A549 (cell line): ENCODE results near the gene VMO1. TPM values are rescaled to one million over a fixed set of nuclear protein-coding genes. Genes with fewer than 3 reads are reported as not detected.

ENCODE experiments used
- ATAC-seq, 2 experiments: fragments of 200-7000 bp in 1 of 2; fragments of >200 bp in 1 of 2; cut with Nextera tagmentation in 1 of 2; cut with Tn5 transposase in 1 of 2; 3 replicates each; pipeline versions ENCODE4 v1.8.0 to v1.9.1; 2018 to 2020; ENCODE audit warnings: mild to moderate bottlenecking in 1 of 2, moderate library complexity in 1 of 2
- CTCF ChIA-PET: fragments of 300-600 bp; sonication (Branson Sonifier 250); formaldehyde crosslinking; extraction: SDS; loops from one replicate; lab custom pipeline; 2021; ENCODE audit warnings: antibody characterized with exemption, inconsistent platforms; lab: Yijun Ruan, JAX
- POLR2A ChIA-PET: fragments of 350-600 bp; formaldehyde crosslinking; extraction: SDS; loops from one replicate; lab custom pipeline; 2021; ENCODE audit warnings: antibody characterized with exemption, inconsistent platforms; lab: Yijun Ruan, JAX
- DNase-seq, 2 experiments: peaks; one replicate each; pipeline versions ENCODE4 v3.0.0 to v3.0.0-alpha.2; 2011 to 2016; ENCODE audit warnings: low read depth in 1 of 2, low spot score in 1 of 2
- FAIRE-seq: peaks from 2 replicates; lab custom pipeline; 2011; peaks lifted over from hg19 to GRCh38; lab: Jason Lieb, UNC
- H3K27ac ChIP-seq, 2 experiments: fragments of >200 bp; sonication (Bioruptor Twin); formaldehyde crosslinking; 3 replicates each; pipeline ENCODE4 v1.5.1; 2016 to 2017
- H3K4me1 ChIP-seq: fragments of >200 bp; sonication (Bioruptor Twin); formaldehyde crosslinking; 3 replicates; pipeline ENCODE4 v1.6.1; 2016
- H3K4me2 ChIP-seq: fragments of >200 bp; sonication (Bioruptor Twin); formaldehyde crosslinking; 3 replicates; pipeline ENCODE4 v1.6.1; 2016
- H3K4me3 ChIP-seq: fragments of >200 bp; sonication (Bioruptor Twin); formaldehyde crosslinking; 3 replicates; pipeline ENCODE4 v1.5.1; 2016
- H3K9me3 ChIP-seq: fragments of >200 bp; sonication (Bioruptor Twin); formaldehyde crosslinking; 3 replicates; pipeline ENCODE4 v1.6.1; 2016
- CEBPB ChIP-seq, 2 experiments: fragments of >200 bp in 1 of 2; sonication (Bioruptor Twin) in 1 of 2; formaldehyde crosslinking in 1 of 2; IDR thresholded peaks; 2 replicates each; pipeline ENCODE4 v1.6.1; 2012 to 2016
- EHF ChIP-seq: fragments of 250-450 bp; sonication (Bioruptor Pico); IDR thresholded peaks from 2 replicates; pipeline ENCODE4 v1.5.0; 2020; ENCODE audit warnings: mild to moderate bottlenecking
- HES2 ChIP-seq: fragments of >200 bp; sonication (Bioruptor Twin); formaldehyde crosslinking; IDR thresholded peaks from 2 replicates; pipeline ENCODE4 v1.6.1; 2016
- HOXA7 ChIP-seq: fragments of 250-450 bp; sonication (Bioruptor Pico); IDR thresholded peaks from 2 replicates; pipeline ENCODE4 v1.5.0; 2020; ENCODE audit warnings: mild to moderate bottlenecking, moderate library complexity
- HOXB13 ChIP-seq: fragments of 250-450 bp; sonication (Bioruptor Pico); IDR thresholded peaks from 2 replicates; pipeline ENCODE4 v1.5.0; 2020; ENCODE audit warnings: low read depth, mild to moderate bottlenecking, moderate library complexity
- HOXB5 ChIP-seq: fragments of 250-450 bp; sonication (Bioruptor Pico); IDR thresholded peaks from 2 replicates; pipeline ENCODE4 v1.5.0; 2020; ENCODE audit warnings: mild to moderate bottlenecking, moderate library complexity
- JUN ChIP-seq, 2 experiments: fragments of >200 bp; sonication (Bioruptor Twin); formaldehyde crosslinking; IDR thresholded peaks; 2 replicates in 1 of 2; 3 replicates in 1 of 2; pipeline ENCODE4 v1.6.1; 2016 to 2017
- JUNB ChIP-seq: fragments of >200 bp; sonication (Bioruptor Twin); formaldehyde crosslinking; IDR thresholded peaks from 2 replicates; pipeline ENCODE4 v1.6.1; 2016
- MAFK ChIP-seq: fragments of 450-650 bp; IDR thresholded peaks from 2 replicates; pipeline ENCODE4 v1.6.1; 2014; ENCODE audit not compliant: partially characterized antibody
- PHF8 ChIP-seq: fragments of 200-600 bp; sonication (generic); IDR thresholded peaks from 2 replicates; pipeline ENCODE4 v1.6.1; 2016; ENCODE audit warnings: low read depth, mild to moderate bottlenecking, antibody characterized with exemption, moderate library complexity, borderline replicate concordance
- POLR2AphosphoS2 ChIP-seq: conservative IDR thresholded peaks from 2 replicates; pipeline ENCODE4 v1.6.1; 2012; ENCODE audit warnings: low read length, improper control_type of control experiment, inconsistent platforms
- RCOR1 ChIP-seq: fragments of 150-350 bp; IDR thresholded peaks from 2 replicates; pipeline ENCODE4 v1.6.1; 2014; ENCODE audit warnings: antibody characterized with exemption, low read length, low read depth
- RNF2 ChIP-seq: fragments of 200-600 bp; sonication (generic); IDR thresholded peaks from 2 replicates; pipeline ENCODE4 v1.6.1; 2016; ENCODE audit warnings: low read depth, mild to moderate bottlenecking, antibody characterized with exemption, moderate library complexity, borderline replicate concordance
- TFCP2L1 ChIP-seq: fragments of 250-450 bp; sonication (Bioruptor Pico); IDR thresholded peaks from 2 replicates; pipeline ENCODE4 v1.5.0; 2021; ENCODE audit warnings: mild to moderate bottlenecking
- TP53 ChIP-seq: fragments of 250-450 bp; sonication (Bioruptor Pico); IDR thresholded peaks from 2 replicates; pipeline ENCODE4 v1.5.0; 2021; ENCODE audit warnings: mild to moderate bottlenecking, moderate library complexity
- ZC3H11A ChIP-seq: fragments of 450-650 bp; IDR thresholded peaks from 2 replicates; pipeline ENCODE4 v1.6.1; 2014; ENCODE audit warnings: antibody characterized with exemption, mild to moderate bottlenecking
- ZSCAN20 ChIP-seq: fragments of 250-450 bp; sonication (Bioruptor Pico); IDR thresholded peaks from 2 replicates; pipeline ENCODE4 v1.8.0; 2022; ENCODE audit warnings: mild to moderate bottlenecking, moderate library complexity
- WGBS: methylation state at CpG from one replicate; pipeline ENCODE4 v1.1.6; 2017; ENCODE audit errors: missing lambda C conversion rate; 5-methylcytosine and 5-hydroxymethylcytosine counted together
- polyA plus RNA-seq, 4 experiments: library from polyadenylated mRNA; depleted of rRNA in 3 of 4; stranded (reverse); fragments of >200 nt; fragmentation: RNase III in 1 of 4; extraction: RNeasy Plus Mini Kit Qiagen cat#74134 plus additional on column Dnase treatment in 1 of 4; gene quantifications; 2 replicates in 3 of 4; 3 replicates in 1 of 4; pipeline ENCODE4 v1.2.3, GENCODE V29; 2011 to 2017
- TF ChIP-seq, protein P1 (sequence below): IDR thresholded peaks from 2 replicates; pipeline ENCODE4 v1.6.1; 2012
- TF ChIP-seq, protein P2 (sequence below): fragments of 150-350 bp; IDR thresholded peaks from 2 replicates; pipeline ENCODE4 v1.6.1; 2014; ENCODE audit warnings: low read depth, mild to moderate bottlenecking, low read length
- TF ChIP-seq, protein P3 (sequence below): fragments of 200-600 bp; sonication (generic); IDR thresholded peaks from 2 replicates; pipeline ENCODE4 v1.6.1; 2016; ENCODE audit warnings: antibody characterized with exemption, mild to moderate bottlenecking, moderate library complexity
- TF ChIP-seq, protein P4 (sequence below): fragments of 250-450 bp; sonication (Bioruptor Pico); IDR thresholded peaks from 2 replicates; pipeline ENCODE4 v1.5.0; 2020; ENCODE audit warnings: low read depth, mild to moderate bottlenecking, moderate library complexity

The VMO1 gene
- polyA plus RNA-seq, 2 of the 4 experiments (the other 2 are of a cell fraction): 0.58 to 0.81 TPM

DNA sequence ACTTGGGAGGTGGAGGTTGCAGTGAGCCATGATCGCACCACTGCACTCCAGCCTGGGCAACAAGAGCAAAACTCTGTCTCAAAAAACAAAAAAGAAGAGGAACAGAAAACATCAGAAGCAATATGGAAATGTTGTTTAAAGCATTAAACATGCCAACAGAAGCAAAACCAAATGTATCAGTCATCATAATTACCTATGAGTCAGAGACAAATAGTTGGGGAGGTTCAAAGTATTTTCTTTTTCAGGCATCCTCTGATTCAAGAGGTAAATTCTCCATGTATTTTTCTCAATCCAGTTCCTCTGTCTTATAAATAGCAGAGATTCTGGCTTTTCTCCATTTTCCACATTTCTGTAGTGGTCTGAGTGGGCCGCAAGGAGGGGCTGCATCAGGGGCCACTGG, 16.5 kb downstream of the VMO1 start:
- Histone ChIP-seq H3K4me2 (peak overlapping the region; percentile 17; the same call in 1 of the 3 replicates), H3K27ac (no peak overlapping the region), H3K4me3 (no peak overlapping the region), H3K9me3 (no peaks in the 10 kb centered on the region), H3K4me1 (peaks cover 15% of the 10 kb centered on the region)
- no peak for FAIRE-seq
- TF ChIP-seq TP53 (CRISPR knock-in tag) (no peak), HES2 (no peak), HOXB13 (CRISPR knock-in tag) (no peak), MAFK (peak; percentile 23)
- TF ChIP-seq, protein P1, sequence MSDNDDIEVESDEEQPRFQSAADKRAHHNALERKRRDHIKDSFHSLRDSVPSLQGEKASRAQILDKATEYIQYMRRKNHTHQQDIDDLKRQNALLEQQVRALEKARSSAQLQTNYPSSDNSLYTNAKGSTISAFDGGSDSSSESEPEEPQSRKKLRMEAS: no peak
- WGBS: 92% methylated on average over 2 of the region's 2 CpGs
- ATAC-seq: no peak
- ChIA-PET POLR2A (no interaction called here), CTCF (interaction anchor here (0.6 to 14.7 kb wide), 7 partner anchors 19 to 584 kb away, joined by 3 to 157 read pairs (median 3); partner anchors contain the start of genes GLTPD2 and VMO1)
- DNase-seq: no peak

DNA sequence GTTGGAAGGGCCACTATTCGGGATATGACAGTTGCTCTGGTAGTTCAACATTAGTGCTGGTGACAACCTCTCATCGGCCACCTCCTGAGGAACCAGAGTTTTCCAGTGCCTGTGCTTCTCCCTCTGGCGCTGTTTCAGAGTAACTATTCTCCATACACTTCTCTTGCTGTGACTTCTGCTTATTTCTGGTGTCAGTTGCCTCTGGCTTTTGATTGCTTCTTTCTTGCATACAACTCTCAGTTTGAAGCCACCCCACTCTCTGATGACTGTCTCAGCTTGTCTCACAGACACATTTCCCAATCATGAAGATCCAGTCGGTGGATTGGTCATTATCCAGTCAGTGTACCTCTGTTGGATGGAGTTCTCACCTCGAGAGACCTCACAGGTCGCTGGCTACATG, 17.9 kb downstream of the VMO1 start:
- Histone ChIP-seq H3K4me2 (no peak overlapping the region), H3K9me3 (no peaks in the 10 kb centered on the region), H3K27ac (no peak overlapping the region), H3K4me3 (no peak overlapping the region), H3K4me1 (peaks cover 15% of the 10 kb centered on the region)
- CTCF ChIA-PET: interaction anchor here (0.6 to 14.7 kb wide), 4 partner anchors 21 to 737 kb away, joined by 3 to 157 read pairs (median 4); partner anchors contain the start of genes GLTPD2 and VMO1
- WGBS: 44% methylated on average over 6 of the region's 6 CpGs
- no peak for TF ChIP-seq RCOR1
- no peak for TF ChIP-seq EHF (CRISPR knock-in tag)
- no peak for TF ChIP-seq RNF2
- no peak for TF ChIP-seq JUNB
- no peak for TF ChIP-seq JUN (IDR thresholded peaks at IDR 0.05)
- TF ChIP-seq, protein P2, sequence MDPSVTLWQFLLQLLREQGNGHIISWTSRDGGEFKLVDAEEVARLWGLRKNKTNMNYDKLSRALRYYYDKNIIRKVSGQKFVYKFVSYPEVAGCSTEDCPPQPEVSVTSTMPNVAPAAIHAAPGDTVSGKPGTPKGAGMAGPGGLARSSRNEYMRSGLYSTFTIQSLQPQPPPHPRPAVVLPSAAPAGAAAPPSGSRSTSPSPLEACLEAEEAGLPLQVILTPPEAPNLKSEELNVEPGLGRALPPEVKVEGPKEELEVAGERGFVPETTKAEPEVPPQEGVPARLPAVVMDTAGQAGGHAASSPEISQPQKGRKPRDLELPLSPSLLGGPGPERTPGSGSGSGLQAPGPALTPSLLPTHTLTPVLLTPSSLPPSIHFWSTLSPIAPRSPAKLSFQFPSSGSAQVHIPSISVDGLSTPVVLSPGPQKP: no peak
- no peak for TF ChIP-seq HOXB5 (CRISPR knock-in tag)
- no peak for TF ChIP-seq ZC3H11A
- TF ChIP-seq ZSCAN20 (CRISPR knock-in tag): no peak
- TF ChIP-seq, protein P3, sequence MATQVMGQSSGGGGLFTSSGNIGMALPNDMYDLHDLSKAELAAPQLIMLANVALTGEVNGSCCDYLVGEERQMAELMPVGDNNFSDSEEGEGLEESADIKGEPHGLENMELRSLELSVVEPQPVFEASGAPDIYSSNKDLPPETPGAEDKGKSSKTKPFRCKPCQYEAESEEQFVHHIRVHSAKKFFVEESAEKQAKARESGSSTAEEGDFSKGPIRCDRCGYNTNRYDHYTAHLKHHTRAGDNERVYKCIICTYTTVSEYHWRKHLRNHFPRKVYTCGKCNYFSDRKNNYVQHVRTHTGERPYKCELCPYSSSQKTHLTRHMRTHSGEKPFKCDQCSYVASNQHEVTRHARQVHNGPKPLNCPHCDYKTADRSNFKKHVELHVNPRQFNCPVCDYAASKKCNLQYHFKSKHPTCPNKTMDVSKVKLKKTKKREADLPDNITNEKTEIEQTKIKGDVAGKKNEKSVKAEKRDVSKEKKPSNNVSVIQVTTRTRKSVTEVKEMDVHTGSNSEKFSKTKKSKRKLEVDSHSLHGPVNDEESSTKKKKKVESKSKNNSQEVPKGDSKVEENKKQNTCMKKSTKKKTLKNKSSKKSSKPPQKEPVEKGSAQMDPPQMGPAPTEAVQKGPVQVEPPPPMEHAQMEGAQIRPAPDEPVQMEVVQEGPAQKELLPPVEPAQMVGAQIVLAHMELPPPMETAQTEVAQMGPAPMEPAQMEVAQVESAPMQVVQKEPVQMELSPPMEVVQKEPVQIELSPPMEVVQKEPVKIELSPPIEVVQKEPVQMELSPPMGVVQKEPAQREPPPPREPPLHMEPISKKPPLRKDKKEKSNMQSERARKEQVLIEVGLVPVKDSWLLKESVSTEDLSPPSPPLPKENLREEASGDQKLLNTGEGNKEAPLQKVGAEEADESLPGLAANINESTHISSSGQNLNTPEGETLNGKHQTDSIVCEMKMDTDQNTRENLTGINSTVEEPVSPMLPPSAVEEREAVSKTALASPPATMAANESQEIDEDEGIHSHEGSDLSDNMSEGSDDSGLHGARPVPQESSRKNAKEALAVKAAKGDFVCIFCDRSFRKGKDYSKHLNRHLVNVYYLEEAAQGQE: no peak
- no peak for TF ChIP-seq PHF8
- no peak for TF ChIP-seq CEBPB (IDR thresholded peaks at IDR 0.05)
- TF ChIP-seq HOXA7 (CRISPR knock-in tag): no peak
- TF ChIP-seq TFCP2L1: no peak
- TF ChIP-seq, protein P4, sequence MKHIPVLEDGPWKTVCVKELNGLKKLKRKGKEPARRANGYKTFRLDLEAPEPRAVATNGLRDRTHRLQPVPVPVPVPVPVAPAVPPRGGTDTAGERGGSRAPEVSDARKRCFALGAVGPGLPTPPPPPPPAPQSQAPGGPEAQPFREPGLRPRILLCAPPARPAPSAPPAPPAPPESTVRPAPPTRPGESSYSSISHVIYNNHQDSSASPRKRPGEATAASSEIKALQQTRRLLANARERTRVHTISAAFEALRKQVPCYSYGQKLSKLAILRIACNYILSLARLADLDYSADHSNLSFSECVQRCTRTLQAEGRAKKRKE (CRISPR knock-in tag): no peak
- TF ChIP-seq POLR2AphosphoS2: no peak
- POLR2A ChIA-PET: no interaction called here
- DNase-seq (no peak), FAIRE-seq (no peak), ATAC-seq (no peak)
